ENCODE measurements around the gene ST14.
"Not testable (repeated sequence)": the region's sequence is repeated elsewhere in the genome, so short reads cannot be mapped to it uniquely, and the experiment has no call there.

ST14 gene

GRCh38 chr11:130190371-130190881 lies 30.8 kb downstream of the ST14 start:
- DNase-seq, result no peak

- no peak for DNase-seq
Measured at GRCh38 chr11:130191896-130192295, 32.3 kb downstream of the ST14 start.

- no peak for DNase-seq
Measured at GRCh38 chr11:130192845-130193267, 33.3 kb downstream of the ST14 start.

- not testable (repeated sequence) for DNase-seq
Measured at GRCh38 chr11:130193551-130193950, 34.0 kb downstream of the ST14 start.

GRCh38 chr11:130194241-130195023 lies 34.9 kb downstream of the ST14 start:
- DNase-seq, result no peak

GRCh38 chr11:130197386-130198035 lies 37.9 kb downstream of the ST14 start:
- no peak for DNase-seq

- no peak for DNase-seq
Measured at GRCh38 chr11:130198292-130198691, 38.7 kb downstream of the ST14 start.

- DNase-seq, result no peak
Measured at GRCh38 chr11:130198964-130199363, 39.4 kb downstream of the ST14 start.

GRCh38 chr11:130199792-130200191 lies 40.2 kb downstream of the ST14 start:
- DNase-seq, result no peak

- no peak for DNase-seq
Measured at GRCh38 chr11:130201026-130201425, 41.4 kb downstream of the ST14 start.

GRCh38 chr11:130202009-130202817 lies 42.6 kb downstream of the ST14 start:
- no peak for DNase-seq

- no peak for DNase-seq
Measured at GRCh38 chr11:130202818-130203689, 43.5 kb downstream of the ST14 start.

GRCh38 chr11:130203766-130204702 lies 44.5 kb downstream of the ST14 start:
- no peak for DNase-seq

GRCh38 chr11:130204703-130205095 lies 45.1 kb downstream of the ST14 start:
- no peak for DNase-seq

GRCh38 chr11:130206141-130206540 lies 46.6 kb downstream of the ST14 start:
- DNase-seq, result no peak

GRCh38 chr11:130208241-130209127 lies 48.9 kb downstream of the ST14 start:
- DNase-seq, result no peak

- no peak for DNase-seq
Measured at GRCh38 chr11:130209128-130209932, 49.7 kb downstream of the ST14 start.

- DNase-seq, result no peak
Measured at GRCh38 chr11:130209954-130210854, 50.6 kb downstream of the ST14 start.
